HEK293T (cell line): ENCODE data around the gene AGTPBP1.
"Not testable (repeated sequence)": the region's sequence is repeated elsewhere in the genome, so short reads cannot be mapped to it uniquely, and the experiment has no call there.

Source experiments
- CTCF ChIA-PET: fragments of 350-600 bp; formaldehyde crosslinking; extraction: SDS; loops from one replicate; lab custom pipeline; 2021; ENCODE audit warnings: antibody characterized with exemption, inconsistent platforms; lab: Yijun Ruan, JAX
- POLR2A ChIA-PET: fragments of 350-600 bp; formaldehyde crosslinking; extraction: SDS; loops from one replicate; lab custom pipeline; 2020; ENCODE audit warnings: antibody characterized with exemption, inconsistent platforms; lab: Yijun Ruan, JAX
- DNase-seq: peaks from one replicate; pipeline ENCODE4 v3.0.0; 2012; ENCODE audit warnings: mixed read lengths; ENCODE audit errors: extremely low spot score
- ARNT ChIP-seq: fragments of 450-650 bp; IDR thresholded peaks from 2 replicates; pipeline ENCODE4 v1.6.1; 2017; ENCODE audit warnings: mild to moderate bottlenecking
- BHLHE40 ChIP-seq: fragments of 450-650 bp; IDR thresholded peaks from 2 replicates; pipeline ENCODE4 v1.6.1; 2016; ENCODE audit warnings: mild to moderate bottlenecking, moderate library complexity, borderline replicate concordance
- CTBP1 ChIP-seq: fragments of 450-650 bp; IDR thresholded peaks from 2 replicates; pipeline ENCODE4 v1.6.1; 2016; ENCODE audit warnings: borderline replicate concordance
- ELF4 ChIP-seq: fragments of 450-650 bp; IDR thresholded peaks from 2 replicates; pipeline ENCODE4 v1.6.1; 2017; ENCODE audit warnings: antibody characterized with exemption
- FOXA1 ChIP-seq: fragments of 450-650 bp; IDR thresholded peaks from 2 replicates; pipeline ENCODE4 v1.6.1; 2016; ENCODE audit warnings: mild to moderate bottlenecking
- FOXK2 ChIP-seq: fragments of 450-650 bp; IDR thresholded peaks from 2 replicates; pipeline ENCODE4 v1.6.1; 2016; ENCODE audit warnings: mild to moderate bottlenecking
- FOXM1 ChIP-seq: fragments of 450-650 bp; IDR thresholded peaks from 2 replicates; pipeline ENCODE4 v1.6.1; 2017; ENCODE audit warnings: mild to moderate bottlenecking, borderline replicate concordance
- HDGF ChIP-seq: fragments of 450-650 bp; IDR thresholded peaks from 2 replicates; pipeline ENCODE4 v1.6.1; 2017; ENCODE audit warnings: antibody characterized with exemption, borderline replicate concordance
- L3MBTL2 ChIP-seq: fragments of 450-650 bp; conservative IDR thresholded peaks from 2 replicates; pipeline ENCODE4 v1.6.1; 2016; ENCODE audit warnings: mild to moderate bottlenecking
- LEF1 ChIP-seq: fragments of 450-650 bp; IDR thresholded peaks from 2 replicates; pipeline ENCODE4 v1.6.1; 2017; ENCODE audit warnings: mild to moderate bottlenecking, borderline replicate concordance
- NFRKB ChIP-seq: fragments of 450-650 bp; IDR thresholded peaks from 2 replicates; pipeline ENCODE4 v1.6.1; 2016; ENCODE audit warnings: mild to moderate bottlenecking, moderate library complexity
- SP1 ChIP-seq: fragments of 450-650 bp; IDR thresholded peaks from 2 replicates; pipeline ENCODE4 v1.6.1; 2017
- SUZ12 ChIP-seq: fragments of 450-650 bp; IDR thresholded peaks from 2 replicates; pipeline ENCODE4 v1.6.1; 2016; ENCODE audit warnings: mild to moderate bottlenecking
- TARDBP ChIP-seq: fragments of 450-650 bp; IDR thresholded peaks from 2 replicates; pipeline ENCODE4 v1.6.1; 2016
- ZNF384 ChIP-seq: fragments of 450-650 bp; IDR thresholded peaks from 2 replicates; pipeline ENCODE4 v1.6.1; 2016
- TF ChIP-seq, protein P1 (sequence below): fragments of 450-650 bp; IDR thresholded peaks from 2 replicates; pipeline ENCODE4 v1.6.1; 2016

Gene AGTPBP1

DNA sequence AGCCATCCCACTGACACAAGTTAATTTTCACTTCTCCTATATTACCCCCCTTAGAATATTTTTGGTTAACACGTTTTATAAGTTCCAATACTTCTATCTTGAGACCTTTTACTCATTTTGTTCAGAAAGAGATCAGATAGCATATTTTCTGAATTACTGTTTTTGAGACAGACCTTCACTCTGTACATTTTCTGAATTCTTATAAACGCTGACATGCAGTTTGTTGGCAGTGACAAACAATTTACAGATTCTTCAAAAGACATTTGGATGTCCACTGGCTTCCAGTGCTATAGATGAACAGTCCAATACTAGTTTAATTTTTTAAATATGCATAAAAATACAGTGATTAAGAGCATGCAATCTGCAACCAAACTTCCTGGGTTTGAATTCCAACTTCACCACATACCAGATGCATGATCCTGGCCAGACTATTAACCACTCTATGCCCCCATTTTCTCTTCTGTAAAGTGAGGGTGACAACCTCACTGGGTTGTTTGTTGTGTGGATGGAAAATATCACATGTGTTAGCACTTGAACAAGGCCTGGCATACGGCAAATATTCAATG is 142.1 kb downstream of the AGTPBP1 start:
- TF ChIP-seq SUZ12 (no peak), HDGF (no peak), NFRKB (no peak), ZNF384 (no peak), L3MBTL2 (no peak), ELF4 (no peak), ARNT (no peak), CTBP1 (no peak), FOXK2 (no peak), FOXM1 (no peak), SP1 (no peak), BHLHE40 (no peak), TARDBP (no peak)
- TF ChIP-seq, protein P1, sequence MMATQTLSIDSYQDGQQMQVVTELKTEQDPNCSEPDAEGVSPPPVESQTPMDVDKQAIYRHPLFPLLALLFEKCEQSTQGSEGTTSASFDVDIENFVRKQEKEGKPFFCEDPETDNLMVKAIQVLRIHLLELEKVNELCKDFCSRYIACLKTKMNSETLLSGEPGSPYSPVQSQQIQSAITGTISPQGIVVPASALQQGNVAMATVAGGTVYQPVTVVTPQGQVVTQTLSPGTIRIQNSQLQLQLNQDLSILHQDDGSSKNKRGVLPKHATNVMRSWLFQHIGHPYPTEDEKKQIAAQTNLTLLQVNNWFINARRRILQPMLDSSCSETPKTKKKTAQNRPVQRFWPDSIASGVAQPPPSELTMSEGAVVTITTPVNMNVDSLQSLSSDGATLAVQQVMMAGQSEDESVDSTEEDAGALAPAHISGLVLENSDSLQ = no peak
- CTCF ChIA-PET = no interaction called here
- POLR2A ChIA-PET = no interaction called here
- no peak for DNase-seq

DNA sequence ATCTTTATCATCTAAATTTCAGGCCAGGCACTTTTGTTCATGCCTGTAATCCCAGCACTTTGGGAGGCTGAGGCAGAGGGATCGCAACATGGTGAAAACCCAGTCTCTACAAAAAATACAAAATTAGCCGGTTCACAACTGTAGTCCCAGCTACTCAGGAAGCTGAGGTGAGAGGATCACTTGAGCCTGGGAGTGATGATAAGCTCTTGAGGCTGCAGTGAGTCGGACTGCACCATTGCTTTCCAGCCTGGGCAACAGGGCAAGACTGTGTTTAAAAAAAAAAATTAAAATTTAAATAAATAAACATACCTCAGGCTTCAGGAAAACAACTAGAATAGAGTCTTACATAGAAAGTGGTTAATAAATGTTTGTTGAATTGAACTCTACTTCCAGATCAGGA is 147.4 kb downstream of the AGTPBP1 start:
- TF ChIP-seq BHLHE40 (no peak), FOXA1 (no peak), SP1 (no peak), ZNF384 (no peak), FOXK2 (no peak), CTBP1 (no peak), LEF1 (no peak), ARNT (no peak), SUZ12 (no peak), ELF4 (no peak), NFRKB (no peak), HDGF (no peak), TARDBP (no peak), L3MBTL2 (no peak), FOXM1 (no peak)
- TF ChIP-seq, protein P1 = no peak
- DNase-seq = no peak
- CTCF ChIA-PET = no interaction called here
- POLR2A ChIA-PET = no interaction called here

DNA sequence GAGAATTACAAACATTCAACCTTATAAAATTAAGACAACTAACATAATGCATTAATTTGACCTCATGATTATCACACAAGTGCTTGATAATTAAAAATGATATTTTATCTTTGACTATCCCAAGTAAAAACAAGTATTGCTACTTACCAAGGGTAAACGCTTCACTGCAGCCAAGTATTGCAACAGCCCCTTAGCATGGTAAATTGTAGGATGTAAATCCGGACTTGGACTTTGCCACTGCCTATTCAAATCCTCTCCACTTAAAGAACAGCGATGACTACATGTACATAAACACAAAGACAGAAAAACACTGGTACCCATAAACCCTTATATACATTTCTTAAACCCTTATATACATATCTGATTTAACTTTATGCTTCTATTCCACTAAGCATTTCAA is 155.1 kb downstream of the AGTPBP1 start:
- TF ChIP-seq ELF4 (no peak), ARNT (no peak), SP1 (no peak), LEF1 (no peak), SUZ12 (no peak), NFRKB (no peak)
- ChIA-PET CTCF (no interaction called here), POLR2A (no interaction called here)
- no peak for DNase-seq

DNA sequence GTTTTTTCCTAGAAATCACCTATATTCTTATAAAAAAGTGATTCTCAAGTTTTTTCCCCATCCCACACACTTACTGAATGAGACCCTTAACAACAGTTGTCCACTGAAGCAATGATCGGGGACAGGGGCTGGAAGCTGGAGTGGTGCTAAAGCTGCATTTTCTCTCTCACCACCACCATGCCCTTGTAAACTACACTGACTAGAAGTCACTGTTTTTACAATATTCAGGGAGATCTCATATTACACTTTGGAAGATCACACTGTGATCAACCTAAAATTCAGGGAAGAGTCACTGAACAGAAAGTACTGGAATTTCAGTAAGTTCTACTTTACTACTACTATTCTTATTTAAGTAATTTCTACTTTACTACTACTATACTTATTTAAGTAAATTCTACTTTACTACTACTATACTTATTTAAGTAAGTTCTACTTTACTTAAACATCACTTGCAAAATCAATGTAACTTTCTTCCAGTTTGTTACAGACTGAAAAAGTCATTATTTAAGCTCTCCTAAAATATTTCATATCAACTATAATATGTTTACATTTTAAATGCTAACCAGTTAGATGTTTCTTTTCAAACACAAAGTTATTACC is 164.3 kb downstream of the AGTPBP1 start:
- POLR2A ChIA-PET = no interaction called here
- DNase-seq = peak; percentile 16
- TF ChIP-seq SUZ12 (no peak), L3MBTL2 (no peak), SP1 (no peak), HDGF (no peak), FOXM1 (no peak)
- CTCF ChIA-PET = interaction anchor here (1.2 kb wide), 1 partner anchor 33 kb away, joined by 3 read pairs; no protein-coding TSS in a partner anchor

DNA sequence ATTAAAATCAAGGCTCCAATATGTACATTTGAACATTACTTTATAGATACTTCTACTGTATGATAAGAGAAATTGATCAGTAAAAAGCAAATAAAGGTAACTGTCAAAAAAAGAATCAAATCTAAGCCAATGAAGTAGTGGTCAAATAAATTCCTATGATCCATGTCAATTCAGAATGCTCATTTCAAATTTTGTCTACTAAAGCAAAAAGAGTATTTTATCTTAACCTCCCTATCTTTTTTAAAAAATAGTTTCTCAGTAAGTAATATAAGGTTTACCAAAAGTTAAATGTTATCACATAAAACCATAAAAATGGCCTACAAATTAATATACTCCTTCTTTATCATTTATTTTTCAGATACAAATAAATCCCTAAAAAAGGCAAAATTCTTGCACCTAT is 165.9 kb downstream of the AGTPBP1 start:
- DNase-seq = no peak
- ChIA-PET POLR2A (no interaction called here), CTCF (no interaction called here)
- no peak for TF ChIP-seq HDGF
- TF ChIP-seq BHLHE40 = no peak
- no peak for TF ChIP-seq SUZ12
- TF ChIP-seq SP1 = no peak
- TF ChIP-seq FOXM1 = no peak
- TF ChIP-seq FOXA1 = no peak
- no peak for TF ChIP-seq ZNF384
- no peak for TF ChIP-seq NFRKB
- TF ChIP-seq FOXK2 = no peak
- TF ChIP-seq L3MBTL2 = no peak
- no peak for TF ChIP-seq ELF4

DNA sequence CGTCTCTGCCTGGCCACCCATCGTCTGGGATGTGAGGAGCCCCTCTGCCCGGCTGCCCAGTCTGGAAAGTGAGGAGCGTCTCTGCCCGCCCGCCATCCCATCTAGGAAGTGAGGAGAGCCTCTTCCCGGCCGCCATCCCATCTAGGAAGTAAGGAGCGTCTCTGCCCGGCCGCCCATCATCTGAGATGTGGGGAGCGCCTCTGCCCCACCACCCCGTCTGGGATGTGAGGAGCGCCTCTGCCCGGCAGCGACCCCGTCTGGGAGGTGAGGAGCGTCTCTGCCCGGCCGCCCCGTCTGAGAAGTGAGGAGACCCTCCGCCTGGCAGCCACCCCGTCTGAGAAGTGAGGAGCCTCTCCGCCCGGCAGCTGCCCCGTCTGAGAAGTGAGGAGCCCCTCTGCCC is 168.2 kb downstream of the AGTPBP1 start:
- DNase-seq, POLR2A ChIA-PET: not testable (repeated sequence)

DNA sequence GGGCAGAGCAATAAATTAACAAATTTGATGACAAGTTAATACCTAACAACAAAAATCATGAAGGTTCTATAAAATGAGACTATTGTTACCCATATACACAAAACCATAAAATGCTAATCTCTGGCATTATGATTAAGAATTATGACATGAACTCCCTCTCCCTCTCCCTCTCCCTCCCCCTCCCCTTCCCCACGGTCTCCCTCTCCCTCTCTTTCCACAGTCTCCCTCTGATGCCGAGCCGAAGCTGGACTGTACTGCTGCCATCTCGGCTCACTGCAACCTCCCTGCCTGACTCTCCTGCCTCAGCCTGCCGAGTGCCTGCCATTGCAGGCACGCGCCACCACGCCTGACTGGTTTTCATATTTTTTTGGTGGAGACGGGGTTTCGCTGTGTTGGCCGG is 168.8 kb downstream of the AGTPBP1 start:
- POLR2A ChIA-PET, DNase-seq, CTCF ChIA-PET: not testable (repeated sequence)

More for the DNA sequence above, 168.2 kb downstream of the AGTPBP1 start:
- CTCF ChIA-PET = not testable (repeated sequence)

DNA sequence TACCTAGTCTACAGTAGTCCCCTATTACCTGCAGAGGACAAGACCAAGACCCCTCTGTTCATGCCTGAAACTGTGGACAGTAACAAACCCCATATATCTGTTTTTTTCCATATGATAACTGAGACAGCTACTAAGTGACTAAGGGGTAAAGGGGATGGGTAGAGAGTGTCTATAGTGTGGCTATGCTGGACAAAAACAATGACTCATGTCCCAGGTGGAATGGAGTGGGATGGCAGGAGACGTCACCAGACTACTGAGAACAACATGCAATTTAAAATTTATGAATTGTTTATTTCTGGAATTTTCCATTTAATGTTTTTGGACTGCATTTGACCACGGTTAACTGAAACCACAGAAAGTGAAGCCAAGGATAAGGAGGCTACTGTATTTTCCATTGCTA is 171.8 kb downstream of the AGTPBP1 start:
- TF ChIP-seq ZNF384 = no peak
- no peak for TF ChIP-seq ELF4
- no peak for DNase-seq
- ChIA-PET CTCF (no interaction called here), POLR2A (no interaction called here)
